Hepatocyte (in vitro differentiated cells): ENCODE results near the gene REEP6. TPM values are rescaled to one million over a fixed set of nuclear protein-coding genes. Genes with fewer than 3 reads are reported as not detected.

Source experiments
- DNase-seq: peaks from one replicate; pipeline ENCODE4 v3.0.0-alpha.2; 2016; ENCODE audit warnings: low spot score
- H2AFZ ChIP-seq: fragments of 200-600 bp; sonication (generic); 2 replicates; pipeline ENCODE4 v1.6.0; 2016; ENCODE audit warnings: antibody characterized with exemption, mild to moderate bottlenecking
- H3K27ac ChIP-seq: fragments of 200-600 bp; sonication (generic); 2 replicates; pipeline ENCODE4 v1.5.1; 2016; ENCODE audit warnings: mild to moderate bottlenecking
- H3K27me3 ChIP-seq: fragments of 200-600 bp; sonication (generic); 2 replicates; pipeline ENCODE4 v1.6.1; 2016
- H3K36me3 ChIP-seq: fragments of 200-600 bp; sonication (generic); replicated peaks from 2 replicates; pipeline ENCODE4 v1.5.1; 2016; ENCODE audit warnings: low read depth; ENCODE audit not compliant: insufficient read depth
- H3K4me1 ChIP-seq: fragments of 200-600 bp; sonication (generic); 2 replicates; pipeline ENCODE4 v1.5.1; 2016; ENCODE audit warnings: mild to moderate bottlenecking, moderate library complexity; ENCODE audit not compliant: insufficient read depth
- H3K4me2 ChIP-seq: fragments of 200-600 bp; sonication (generic); 2 replicates; pipeline ENCODE4 v1.6.0; 2016
- H3K4me3 ChIP-seq: fragments of 200-600 bp; sonication (generic); 2 replicates; pipeline ENCODE4 v1.5.1; 2016; ENCODE audit warnings: mild to moderate bottlenecking
- H3K79me2 ChIP-seq: fragments of 200-600 bp; sonication (generic); 2 replicates; pipeline ENCODE4 v1.6.0; 2017; ENCODE audit warnings: mild to moderate bottlenecking
- H3K9me2 ChIP-seq: fragments of 200-600 bp; sonication (generic); replicated peaks from 2 replicates; pipeline ENCODE4 v1.6.0; 2017; ENCODE audit warnings: mild to moderate bottlenecking; ENCODE audit not compliant: insufficient read depth
- H3K9me3 ChIP-seq: fragments of 200-600 bp; sonication (generic); 2 replicates; pipeline ENCODE4 v1.5.1; 2016; ENCODE audit warnings: low read depth, mild to moderate bottlenecking
- H4K20me1 ChIP-seq: fragments of 200-600 bp; sonication (generic); 2 replicates; pipeline ENCODE4 v1.6.0; 2016; ENCODE audit warnings: mild to moderate bottlenecking; ENCODE audit not compliant: insufficient read depth, poor library complexity, severe bottlenecking
- CTCF ChIP-seq: fragments of 200-600 bp; sonication (generic); IDR thresholded peaks from 2 replicates; pipeline ENCODE4 v1.5.1; 2016; ENCODE audit warnings: antibody characterized with exemption, mild to moderate bottlenecking; ENCODE audit not compliant: poor library complexity
- EZH2 ChIP-seq: fragments of 200-600 bp; sonication (generic); IDR thresholded peaks from 2 replicates; pipeline ENCODE4 v1.6.1; 2016; ENCODE audit warnings: antibody characterized with exemption, mild to moderate bottlenecking, borderline replicate concordance
- EZH2phosphoT487 ChIP-seq: fragments of 200-600 bp; sonication (generic); IDR thresholded peaks from one replicate; pipeline ENCODE4 v1.6.1; 2018; ENCODE audit warnings: antibody characterized with exemption, mild to moderate bottlenecking, low read depth, moderate library complexity; ENCODE audit not compliant: unreplicated experiment, severe bottlenecking
- WGBS: methylation state at CpG from one replicate; pipeline ENCODE4 v1.1.6; 2016; ENCODE audit warnings: low lambda C conversion rate; ENCODE audit errors: missing lambda C conversion rate; 5-methylcytosine and 5-hydroxymethylcytosine counted together
- polyA plus RNA-seq: library from polyadenylated mRNA; unstranded; fragments of >200 nt; fragmentation: Nextera tagmentation; extraction: Ambion mirVana; gene quantifications from 2 replicates; pipeline ENCODE4 v1.2.1, GENCODE V29; 2016
- total RNA-seq: library from RNA; depleted of rRNA; stranded (reverse); fragments of >200 nt; gene quantifications from 2 replicates; pipeline ENCODE4 v1.2.3, GENCODE V29; 2014

The REEP6 gene
- total and polyA plus RNA-seq, 2 experiments from 2014 or later, result 88.9 to 218 TPM

- 72% methylated on average over 21 of the region's 39 CpGs for WGBS
Observed at GRCh38 chr19:1451916-1452801, 38.8 kb upstream of the REEP6 start.

GRCh38 chr19:1452802-1453524, 38.0 kb upstream of the REEP6 start:
- Histone ChIP-seq H2AFZ (no peak overlapping the region), H3K27me3 (peaks cover 83% of the 10 kb centered on the region), H3K4me3 (no peak overlapping the region), H3K79me2 (no peaks in the 10 kb centered on the region), H3K27ac (no peak overlapping the region), H4K20me1 (no peaks in the 10 kb centered on the region), H3K9me2 (no peaks in the 10 kb centered on the region), H3K4me1 (no peaks in the 10 kb centered on the region), H3K36me3 (no peaks in the 10 kb centered on the region), H3K9me3 (no peaks in the 10 kb centered on the region), H3K4me2 (no peak overlapping the region)
- no peak for TF ChIP-seq EZH2phosphoT487
- TF ChIP-seq EZH2, result no peak
- TF ChIP-seq CTCF, result no peak
- WGBS, result 77% methylated on average over 17 of the region's 30 CpGs
- DNase-seq, result no peak

More at GRCh38 chr19:1451916-1452801, 38.8 kb upstream of the REEP6 start:
- H3K79me2 ChIP-seq, result no peaks in the 10 kb centered on the region
- no peak overlapping the region for H3K4me3 ChIP-seq
- no peak for TF ChIP-seq EZH2phosphoT487
- TF ChIP-seq EZH2, result no peak
- TF ChIP-seq CTCF, result no peak
- H3K27me3 ChIP-seq, result peaks cover 85% of the 10 kb centered on the region
- no peaks in the 10 kb centered on the region for H4K20me1 ChIP-seq
- H3K4me2 ChIP-seq, result no peak overlapping the region
- no peak for DNase-seq
- H2AFZ ChIP-seq, result no peak overlapping the region
- H3K9me2 ChIP-seq, result no peaks in the 10 kb centered on the region
- no peaks in the 10 kb centered on the region for H3K4me1 ChIP-seq
- no peaks in the 10 kb centered on the region for H3K9me3 ChIP-seq
- H3K36me3 ChIP-seq, result no peaks in the 10 kb centered on the region
- H3K27ac ChIP-seq, result no peak overlapping the region

- Histone ChIP-seq H3K27me3 (peaks cover 80% of the 10 kb centered on the region), H3K9me3 (no peaks in the 10 kb centered on the region), H3K79me2 (no peaks in the 10 kb centered on the region), H3K4me3 (no peak overlapping the region), H4K20me1 (no peaks in the 10 kb centered on the region), H3K27ac (no peak overlapping the region), H2AFZ (no peak overlapping the region), H3K9me2 (no peaks in the 10 kb centered on the region), H3K4me1 (no peaks in the 10 kb centered on the region), H3K36me3 (no peaks in the 10 kb centered on the region), H3K4me2 (no peak overlapping the region)
- DNase-seq, result no peak
- 55% methylated on average over 21 of the region's 33 CpGs for whole genome bisulfite sequencing
- TF ChIP-seq EZH2phosphoT487 (no peak), EZH2 (no peak), CTCF (no peak)
Observed at GRCh38 chr19:1453525-1454364, 37.2 kb upstream of the REEP6 start.
